Trophoblast cell (in vitro differentiated cells and primary cell): ENCODE data around the gene ALG14.
"Not testable (repeated sequence)": the region's sequence is repeated elsewhere in the genome, so short reads cannot be mapped to it uniquely, and the experiment has no call there.

Experiments used
- DNase-seq, 2 donors: peaks; one replicate each; pipeline ENCODE4 v3.0.0-alpha.2; 2016
- H2AFZ ChIP-seq: 2 replicates; pipeline ENCODE4 v1.6.1; 2013; ENCODE audit warnings: low read length, moderate library complexity, mild to moderate bottlenecking; ENCODE audit not compliant: insufficient read depth, poor library complexity
- H2AK5ac ChIP-seq: 2 replicates; pipeline ENCODE4 v1.6.1; 2013; ENCODE audit warnings: mild to moderate bottlenecking, low read length
- H2BK120ac ChIP-seq: 2 replicates; pipeline ENCODE4 v1.6.1; 2013; ENCODE audit warnings: low read length, mild to moderate bottlenecking, moderate library complexity; ENCODE audit not compliant: insufficient read depth, poor library complexity
- H2BK12ac ChIP-seq: 2 replicates; pipeline ENCODE4 v1.6.1; 2013; ENCODE audit warnings: mild to moderate bottlenecking, low read length, moderate library complexity
- H2BK5ac ChIP-seq: 2 replicates; pipeline ENCODE4 v1.6.1; 2013; ENCODE audit warnings: low read length, low read depth, moderate library complexity, mild to moderate bottlenecking; ENCODE audit not compliant: poor library complexity
- H3K14ac ChIP-seq: 2 replicates; pipeline ENCODE4 v1.6.1; 2013; ENCODE audit warnings: mild to moderate bottlenecking, low read length
- H3K18ac ChIP-seq: 2 replicates; pipeline ENCODE4 v1.6.1; 2013; ENCODE audit warnings: mild to moderate bottlenecking, low read length
- H3K23ac ChIP-seq: 2 replicates; pipeline ENCODE4 v1.6.1; 2013; ENCODE audit warnings: low read length
- H3K27ac ChIP-seq: 2 replicates; pipeline ENCODE4 v1.5.1; 2013; ENCODE audit warnings: low read depth, mild to moderate bottlenecking, inconsistent platforms, low read length, moderate library complexity
- H3K27me3 ChIP-seq: 2 replicates; pipeline ENCODE4 v1.6.1; 2013; ENCODE audit warnings: inconsistent platforms, mild to moderate bottlenecking, low read length, moderate library complexity; ENCODE audit not compliant: insufficient read depth
- H3K36me3 ChIP-seq, 2 experiments: 1 replicate in 1 of 2; 2 replicates in 1 of 2; pipeline ENCODE4 v1.6.1; 2013; ENCODE audit warnings: low read length in 2 of 2, mild to moderate bottlenecking in 2 of 2, moderate library complexity in 1 of 2; ENCODE audit not compliant: insufficient read depth in 2 of 2, control insufficient read depth in 1 of 2
- H3K4ac ChIP-seq: 2 replicates; pipeline ENCODE4 v1.6.1; 2013; ENCODE audit warnings: low read depth, mild to moderate bottlenecking, low read length, moderate library complexity
- H3K4me1 ChIP-seq, 2 experiments: 1 replicate in 1 of 2; 2 replicates in 1 of 2; pipeline ENCODE4 v1.6.1; 2013; ENCODE audit warnings: low read length in 2 of 2, mild to moderate bottlenecking in 2 of 2, moderate library complexity in 1 of 2; ENCODE audit not compliant: insufficient read depth in 2 of 2, control insufficient read depth in 1 of 2
- H3K4me2 ChIP-seq: 2 replicates; pipeline ENCODE4 v1.6.1; 2013; ENCODE audit warnings: inconsistent platforms, mild to moderate bottlenecking, low read length, moderate library complexity
- H3K4me3 ChIP-seq: 2 replicates; pipeline ENCODE4 v1.5.1; 2013; ENCODE audit warnings: mild to moderate bottlenecking, low read depth, low read length, inconsistent platforms
- H3K79me1 ChIP-seq: one replicate; pipeline ENCODE4 v1.6.1; 2013; ENCODE audit warnings: low read length
- H3K79me2 ChIP-seq: 2 replicates; pipeline ENCODE4 v1.6.1; 2013; ENCODE audit warnings: low read length, mild to moderate bottlenecking; ENCODE audit not compliant: control insufficient read depth, insufficient read depth, poor library complexity
- H3K9ac ChIP-seq: 2 replicates; pipeline ENCODE4 v1.6.1; 2013; ENCODE audit warnings: mild to moderate bottlenecking, low read length
- H3K9me3 ChIP-seq: 2 replicates; pipeline ENCODE4 v1.6.1; 2013; ENCODE audit warnings: low read depth, mild to moderate bottlenecking, control low read depth, inconsistent platforms, low read length; ENCODE audit not compliant: insufficient read depth
- H4K12ac ChIP-seq: 2 replicates; pipeline ENCODE4 v1.6.1; 2013; ENCODE audit warnings: low read depth, mild to moderate bottlenecking, low read length, moderate library complexity
- H4K8ac ChIP-seq: 2 replicates; pipeline ENCODE4 v1.6.1; 2013; ENCODE audit warnings: low read depth, mild to moderate bottlenecking, low read length, moderate library complexity
- H4K91ac ChIP-seq: one replicate; pipeline ENCODE4 v1.6.1; 2013; ENCODE audit warnings: low read depth, mild to moderate bottlenecking, low read length, moderate library complexity
- WGBS: extraction: QIAGEN DNeasy Blood & Tissue Kit; methylation state at CpG from one replicate; pipeline ENCODE4 v1.1.7; 2013; ENCODE audit warnings: missing lambda C conversion rate; ENCODE audit not compliant: insufficient read length, insufficient coverage; ENCODE audit errors: extremely low coverage; 5-methylcytosine and 5-hydroxymethylcytosine counted together

The ALG14 gene

GRCh38 chr1:95093296-95093695, 20.5 kb upstream of the ALG14 start:
- Histone ChIP-seq H3K4ac (no peak overlapping the region), H3K27ac (no peak overlapping the region), H2BK5ac (no peak overlapping the region), H3K4me2 (no peak overlapping the region), H3K9me3 (peaks cover 8% of the 10 kb centered on the region), H3K79me2 (no peaks in the 10 kb centered on the region), H4K91ac (no peak overlapping the region), H2AK5ac (no peak overlapping the region), H3K79me1 (no peaks in the 10 kb centered on the region), H3K9ac (no peak overlapping the region), H2AFZ (no peak overlapping the region), H3K23ac (no peak overlapping the region), H2BK120ac (no peak overlapping the region), H3K27me3 (no peaks in the 10 kb centered on the region), H3K4me1 (no peaks in the 10 kb centered on the region), H4K12ac (no peak overlapping the region), H3K18ac (no peak overlapping the region), H3K36me3 (no peaks in the 10 kb centered on the region), H2BK12ac (no peak overlapping the region), H4K8ac (no peak overlapping the region), H3K14ac (no peak overlapping the region), H3K4me3 (no peak overlapping the region)
- no peak for DNase-seq
- no CpG with 5 or more reads among the region's 1 CpG for WGBS

DNA sequence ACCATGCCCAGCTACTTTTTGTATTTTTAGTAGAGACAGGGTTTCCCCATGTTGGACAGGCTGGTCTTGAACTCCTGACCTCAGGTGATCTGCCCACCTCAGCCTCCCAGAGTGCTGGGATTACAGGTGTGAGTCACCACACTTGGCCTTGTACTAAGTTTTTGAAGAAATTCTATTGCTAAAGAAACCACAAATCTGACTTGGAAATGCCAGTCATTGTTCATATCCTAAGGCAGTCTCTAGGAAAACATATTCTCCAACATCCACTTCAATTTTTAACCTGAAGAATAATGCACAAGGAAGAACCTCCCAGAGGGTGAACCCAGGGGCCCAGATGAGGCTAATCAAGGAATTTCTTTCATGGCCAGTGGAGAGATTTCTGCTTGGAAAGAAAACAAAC, 20.1 kb upstream of the ALG14 start:
- not testable (repeated sequence) for H4K12ac ChIP-seq, H2BK5ac ChIP-seq, H3K4me3 ChIP-seq, H3K27ac ChIP-seq, H3K9me3 ChIP-seq, H3K36me3 ChIP-seq, H3K27me3 ChIP-seq, H3K4ac ChIP-seq, H2AK5ac ChIP-seq, H3K9ac ChIP-seq, H3K23ac ChIP-seq, H2BK120ac ChIP-seq, H4K91ac ChIP-seq, H3K18ac ChIP-seq, H2AFZ ChIP-seq, H2BK12ac ChIP-seq, H3K79me2 ChIP-seq, H3K4me1 ChIP-seq, H3K4me2 ChIP-seq, H3K79me1 ChIP-seq, H3K14ac ChIP-seq, H4K8ac ChIP-seq, DNase-seq

DNA sequence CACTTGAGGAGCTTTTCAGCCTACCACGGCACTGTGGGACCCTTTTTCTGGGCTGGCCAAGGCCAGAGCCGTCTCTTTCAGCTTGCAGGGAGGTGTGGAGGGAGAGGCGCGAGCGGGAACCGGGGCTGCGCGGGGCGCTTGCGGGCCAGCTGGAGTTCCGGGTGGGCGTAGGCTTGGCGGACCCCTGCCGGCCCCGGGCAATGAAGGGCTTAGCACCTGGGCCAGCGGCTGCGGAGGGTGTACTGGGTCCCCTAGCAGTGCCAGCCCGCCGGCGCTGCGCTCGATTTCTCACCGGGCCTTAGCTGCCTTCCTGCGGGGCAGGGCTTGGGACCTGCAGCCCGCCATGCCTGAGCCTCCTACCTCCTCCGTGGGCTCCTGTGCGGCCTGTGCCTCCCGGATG, 18.5 kb upstream of the ALG14 start:
- WGBS = no CpG with 5 or more reads among the region's 28 CpGs
- H3K18ac ChIP-seq, H3K79me2 ChIP-seq, H3K27ac ChIP-seq, H3K4ac ChIP-seq, DNase-seq, H4K8ac ChIP-seq, H3K4me1 ChIP-seq, H3K4me2 ChIP-seq, H3K36me3 ChIP-seq, H3K14ac ChIP-seq, H2BK12ac ChIP-seq, H3K9ac ChIP-seq, H4K12ac ChIP-seq, H2BK5ac ChIP-seq, H3K23ac ChIP-seq, H2AFZ ChIP-seq, H2BK120ac ChIP-seq, H2AK5ac ChIP-seq, H4K91ac ChIP-seq, H3K27me3 ChIP-seq, H3K9me3 ChIP-seq, H3K79me1 ChIP-seq: not testable (repeated sequence)
- peak overlapping the region; percentile 35 for H3K4me3 ChIP-seq

GRCh38 chr1:95089650-95090287, 17.0 kb upstream of the ALG14 start:
- H2BK120ac ChIP-seq = no peak overlapping the region
- H3K4me1 ChIP-seq = peaks cover 6 to 7% of the 10 kb centered on the region in 2 experiments
- no peak overlapping the region for H4K8ac ChIP-seq
- WGBS = no CpG with 5 or more reads among the region's 6 CpGs
- H3K27me3 ChIP-seq = no peaks in the 10 kb centered on the region
- no peak overlapping the region for H2BK5ac ChIP-seq
- H2AK5ac ChIP-seq = no peak overlapping the region
- H4K91ac ChIP-seq = no peak overlapping the region
- no peak overlapping the region for H3K4me2 ChIP-seq
- no peak overlapping the region for H3K18ac ChIP-seq
- no peaks in the 10 kb centered on the region for H3K79me2 ChIP-seq
- H3K27ac ChIP-seq = no peak overlapping the region
- H2AFZ ChIP-seq = no peak overlapping the region
- H3K36me3 ChIP-seq = no peaks in the 10 kb centered on the region
- H2BK12ac ChIP-seq = no peak overlapping the region
- no peak overlapping the region for H3K4me3 ChIP-seq
- no peak overlapping the region for H3K14ac ChIP-seq
- no peak overlapping the region for H3K9ac ChIP-seq
- no peak overlapping the region for H3K23ac ChIP-seq
- peaks cover 8% of the 10 kb centered on the region for H3K9me3 ChIP-seq
- peaks cover 9% of the 10 kb centered on the region for H3K79me1 ChIP-seq
- H4K12ac ChIP-seq = no peak overlapping the region
- no peak for DNase-seq
- H3K4ac ChIP-seq = no peak overlapping the region
